Hematopoietic multipotent progenitor cell treated with erythropoietin and hydrocortisone succinate and interleukin-3 and kit ligand, for 4 days (in vitro differentiated cells): Measurements from ENCODE around the gene VTCN1.

Experiments
- DNase-seq: peaks from one replicate; pipeline ENCODE4 v3.0.0-alpha.2; 2015

VTCN1 gene

DNA sequence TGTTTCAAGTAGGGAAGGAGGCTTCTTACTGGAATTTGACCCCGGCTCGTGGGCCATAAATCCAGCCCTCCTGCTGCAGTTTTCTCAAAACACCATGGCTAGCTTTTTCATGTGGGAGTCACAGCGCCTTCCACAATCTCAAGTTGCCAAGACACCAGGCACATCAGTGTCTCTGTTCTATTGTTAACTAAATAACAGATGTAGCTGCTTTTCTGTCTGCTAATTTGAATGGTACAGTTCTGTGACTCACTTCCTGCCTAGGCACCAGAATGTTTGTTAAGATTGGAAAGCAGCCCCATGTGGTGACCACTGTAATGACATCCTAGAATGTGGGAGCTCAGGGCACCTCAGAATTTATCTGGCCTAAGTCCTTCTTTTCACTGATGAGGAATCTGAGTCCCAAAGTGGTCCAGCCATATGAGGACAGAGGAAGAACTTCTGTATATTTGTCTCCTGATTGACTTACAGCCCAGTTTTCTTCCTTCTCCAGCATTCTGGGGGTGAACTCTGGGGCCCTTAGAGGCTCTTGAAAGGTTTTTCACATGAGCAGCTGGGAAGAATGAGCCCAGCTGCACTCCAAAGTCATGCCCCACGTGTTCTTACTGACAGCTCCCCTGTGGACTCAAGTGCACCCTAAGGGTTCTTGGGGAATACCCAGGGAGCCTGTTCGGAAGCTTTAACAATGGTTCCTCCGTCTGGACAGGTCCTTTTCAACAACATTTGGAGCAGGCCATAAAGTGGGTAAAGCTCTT lies 116.7 kb downstream of the VTCN1 start:
- DNase-seq, result peak; percentile 72
